ENCODE measurements around the gene PPFIA4.

Gene PPFIA4

DNA sequence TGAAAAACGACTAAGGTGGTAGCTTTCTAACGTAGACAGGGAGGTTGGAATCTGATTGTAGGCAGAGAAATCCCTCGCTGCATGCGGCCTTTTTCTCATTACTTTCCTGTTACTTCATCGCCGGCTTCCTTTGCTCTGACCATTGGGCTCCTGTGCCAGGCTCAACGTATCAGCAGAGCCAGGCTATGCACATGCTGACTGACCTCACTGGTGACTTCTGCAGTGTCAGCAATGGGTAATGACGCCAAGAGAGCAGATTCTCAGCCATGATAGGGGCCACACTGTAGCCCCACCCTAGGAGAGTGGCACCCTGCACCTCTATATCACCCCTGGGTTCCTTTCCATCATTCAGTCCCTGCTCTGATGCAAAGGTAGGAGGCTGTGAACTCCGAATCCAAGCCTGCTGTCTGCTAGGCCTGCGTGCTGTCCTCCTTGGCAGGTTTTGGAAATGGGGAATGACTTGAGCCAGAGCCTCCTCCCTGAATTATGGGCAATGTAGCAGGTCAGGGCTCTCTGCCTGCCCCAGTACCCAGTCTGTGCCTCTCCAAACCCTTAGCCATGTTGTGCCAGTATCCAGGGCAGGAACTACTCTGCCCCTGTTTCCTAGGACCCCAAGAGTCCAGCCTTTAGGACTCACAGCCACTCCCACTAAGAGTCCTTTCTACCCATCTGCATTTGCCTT lies 11.4 kb downstream of the PPFIA4 start:
- H3K9me3 ChIP-seq (ENCODE audit: control insufficient read depth, low read length): no peaks in the 10 kb centered on the region
- H3K36me3 ChIP-seq (ENCODE audit: control insufficient read depth, insufficient read depth, low read length): no peaks in the 10 kb centered on the region
- H3K9ac ChIP-seq (ENCODE audit: low read length): no peak overlapping the region

DNA sequence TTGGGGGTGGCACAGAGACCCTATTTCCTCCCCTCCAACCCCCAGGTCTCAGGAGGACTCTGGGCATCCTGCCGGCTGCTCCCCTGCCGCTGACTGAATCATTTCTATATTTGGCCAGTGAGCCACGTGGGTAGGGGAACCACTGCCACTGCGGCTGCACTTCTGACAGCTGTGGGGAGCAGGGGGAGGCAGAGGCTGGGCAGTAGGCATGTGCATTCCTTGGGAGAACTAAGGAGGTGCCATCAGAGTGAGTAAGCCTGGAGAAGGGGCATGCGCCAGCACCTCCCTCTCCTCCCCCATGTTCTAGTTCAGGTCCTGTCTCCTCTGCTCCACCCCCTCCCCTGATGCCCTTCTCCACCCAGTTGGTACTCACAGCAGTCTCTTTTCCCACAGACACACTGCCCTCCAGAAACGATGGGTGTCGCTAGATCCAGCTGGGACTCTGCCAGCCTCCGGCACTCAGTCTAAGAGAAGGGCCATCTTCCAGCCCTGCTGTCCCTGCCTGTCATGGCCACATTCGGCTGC lies 12.0 kb downstream of the PPFIA4 start:
- H3K36me3 ChIP-seq (ENCODE audit: control insufficient read depth, insufficient read depth, low read length): no peaks in the 10 kb centered on the region
- no peaks in the 10 kb centered on the region for H3K4me1 ChIP-seq (ENCODE audit: control insufficient read depth, insufficient read depth, low read length)
- H3K9me3 ChIP-seq (ENCODE audit: control insufficient read depth, low read length): no peaks in the 10 kb centered on the region
- no peak overlapping the region for H3K9ac ChIP-seq (ENCODE audit: low read length)
- no peak overlapping the region for H3K4me3 ChIP-seq (ENCODE audit: low read length)
- H3K27me3 ChIP-seq (ENCODE audit: control insufficient read depth, insufficient read depth, low read length): peaks cover 9% of the 10 kb centered on the region

More for the DNA sequence above, 11.4 kb downstream of the PPFIA4 start:
- Histone ChIP-seq H3K27me3 (ENCODE audit: control insufficient read depth, insufficient read depth, low read length) (peaks cover 8% of the 10 kb centered on the region), H3K4me1 (ENCODE audit: control insufficient read depth, insufficient read depth, low read length) (no peaks in the 10 kb centered on the region), H3K4me3 (ENCODE audit: low read length) (no peak overlapping the region)

DNA sequence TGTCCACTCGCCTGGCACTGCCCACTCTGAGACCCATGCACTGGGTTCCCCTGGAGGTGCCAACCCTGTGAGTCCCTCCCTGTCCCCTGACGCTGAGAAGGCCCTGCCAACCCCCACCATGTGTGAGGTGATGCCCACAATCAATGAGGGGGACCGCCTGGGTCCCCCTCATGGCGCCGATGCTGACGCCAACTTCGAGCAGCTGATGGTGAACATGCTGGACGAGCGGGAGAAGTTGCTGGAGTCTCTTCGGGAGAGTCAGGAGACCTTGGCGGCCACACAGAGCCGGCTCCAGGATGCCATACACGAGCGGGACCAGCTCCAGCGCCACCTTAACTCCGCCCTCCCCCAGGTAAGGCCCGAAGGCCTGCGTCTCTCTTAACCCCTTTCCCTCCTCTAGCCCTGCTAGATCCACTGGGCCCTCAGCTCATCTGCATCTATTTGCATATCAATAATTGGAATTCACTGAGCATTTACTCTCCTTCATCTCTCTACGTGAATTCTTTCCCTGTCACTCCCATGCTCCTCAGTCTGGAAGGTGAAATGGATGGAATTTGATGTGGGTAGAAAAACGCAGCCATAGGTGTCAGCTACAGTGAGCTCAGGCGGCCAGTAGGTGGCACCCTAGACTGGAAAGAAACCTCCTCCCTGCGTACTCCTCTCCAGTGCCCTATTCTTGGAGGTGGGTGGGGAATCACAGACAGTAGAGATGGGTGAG lies 12.8 kb downstream of the PPFIA4 start:
- Histone ChIP-seq H3K9ac (ENCODE audit: low read length) (no peak overlapping the region), H3K27me3 (ENCODE audit: control insufficient read depth, insufficient read depth, low read length) (peaks cover 11% of the 10 kb centered on the region), H3K36me3 (ENCODE audit: control insufficient read depth, insufficient read depth, low read length) (no peaks in the 10 kb centered on the region), H3K4me3 (ENCODE audit: low read length) (no peak overlapping the region), H3K4me1 (ENCODE audit: control insufficient read depth, insufficient read depth, low read length) (no peaks in the 10 kb centered on the region), H3K9me3 (ENCODE audit: control insufficient read depth, low read length) (no peaks in the 10 kb centered on the region)

DNA sequence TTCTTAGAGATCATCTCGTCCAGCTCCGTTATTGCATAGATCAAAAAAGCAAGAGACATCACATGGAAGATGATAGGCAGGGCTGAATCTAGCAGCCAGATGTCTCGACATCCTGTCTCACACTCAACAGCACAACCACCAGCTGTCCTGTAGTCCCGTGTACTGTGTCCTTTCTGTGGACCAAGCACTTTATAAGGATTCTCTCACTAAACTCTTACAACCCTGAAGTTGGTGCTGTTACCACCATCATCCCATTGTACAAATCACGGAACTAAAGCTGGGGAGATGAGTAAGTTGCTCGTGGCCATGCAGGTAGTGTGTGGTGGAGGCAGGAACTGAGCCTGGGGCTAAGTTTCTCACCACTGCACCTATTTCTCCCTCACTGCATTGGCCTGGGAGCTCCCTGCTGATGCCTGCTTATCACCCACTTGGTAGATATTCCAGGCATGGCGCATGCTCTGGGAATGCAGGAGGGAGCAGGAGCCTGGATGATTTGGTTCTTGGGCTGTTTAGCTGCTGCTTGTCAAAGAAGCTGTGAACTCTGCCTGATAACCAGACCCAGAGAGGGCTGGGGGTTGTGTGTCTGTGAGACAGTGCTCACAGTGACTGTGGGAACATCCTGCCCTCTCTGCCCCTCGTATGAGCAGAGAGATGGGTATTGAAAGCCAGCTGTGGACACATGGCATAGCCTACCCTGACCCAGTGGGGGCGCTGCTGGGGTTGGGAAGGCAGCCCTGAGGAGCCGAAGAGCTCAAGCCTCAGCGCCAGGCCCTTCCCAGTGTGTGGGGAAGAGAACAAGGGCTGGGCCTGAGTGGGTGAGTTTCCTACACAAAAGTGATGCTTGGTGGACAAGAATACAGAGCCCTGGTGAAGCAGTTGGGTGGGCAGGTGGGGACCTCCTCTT lies 13.6 kb downstream of the PPFIA4 start:
- H3K9ac ChIP-seq (ENCODE audit: low read length): no peak overlapping the region
- H3K36me3 ChIP-seq (ENCODE audit: control insufficient read depth, insufficient read depth, low read length): no peaks in the 10 kb centered on the region
- no peaks in the 10 kb centered on the region for H3K4me1 ChIP-seq (ENCODE audit: control insufficient read depth, insufficient read depth, low read length)
- peaks cover 16% of the 10 kb centered on the region for H3K27me3 ChIP-seq (ENCODE audit: control insufficient read depth, insufficient read depth, low read length)
- H3K4me3 ChIP-seq (ENCODE audit: low read length): no peak overlapping the region
- H3K9me3 ChIP-seq (ENCODE audit: control insufficient read depth, low read length): no peaks in the 10 kb centered on the region

DNA sequence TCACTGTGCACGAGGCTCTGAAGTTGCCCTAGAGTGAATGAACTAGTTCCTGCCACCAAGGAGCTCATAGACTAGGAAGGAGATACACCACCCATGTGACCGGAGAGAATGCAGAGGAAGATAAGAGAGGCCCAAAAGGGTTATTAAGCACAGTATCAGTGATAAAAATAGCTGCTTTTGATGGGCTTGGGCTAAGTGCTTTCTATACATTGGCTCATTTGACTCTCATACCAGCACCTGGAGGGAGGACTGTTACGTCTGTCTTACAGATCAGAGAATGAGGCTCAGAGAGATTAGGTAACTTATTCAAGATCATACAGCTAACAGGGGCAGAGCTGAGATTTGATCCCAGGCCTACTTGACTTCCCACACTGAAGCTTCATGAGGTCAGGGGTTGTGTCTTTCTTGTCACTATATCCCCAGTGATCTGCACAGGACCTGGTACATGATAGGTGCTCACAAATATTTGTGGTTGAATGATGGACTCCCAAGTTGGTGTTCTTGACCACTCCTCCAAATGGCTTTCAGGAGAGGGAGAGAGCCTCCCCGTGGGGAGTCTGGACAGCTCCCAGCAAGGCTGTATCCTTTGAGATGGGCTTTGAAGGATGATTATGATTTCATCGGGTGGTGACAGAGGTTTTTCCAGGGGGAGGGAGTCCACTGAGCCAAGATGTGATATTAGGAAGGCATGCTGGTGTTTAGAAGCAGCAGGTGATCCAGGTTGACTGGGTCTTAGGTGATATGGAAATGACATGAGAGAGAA lies 14.4 kb downstream of the PPFIA4 start:
- Histone ChIP-seq H3K9ac (ENCODE audit: low read length) (no peak overlapping the region), H3K9me3 (ENCODE audit: control insufficient read depth, low read length) (no peaks in the 10 kb centered on the region), H3K27me3 (ENCODE audit: control insufficient read depth, insufficient read depth, low read length) (peaks cover 17% of the 10 kb centered on the region), H3K4me3 (ENCODE audit: low read length) (no peak overlapping the region), H3K4me1 (ENCODE audit: control insufficient read depth, insufficient read depth, low read length) (no peaks in the 10 kb centered on the region), H3K36me3 (ENCODE audit: control insufficient read depth, insufficient read depth, low read length) (no peaks in the 10 kb centered on the region)

DNA sequence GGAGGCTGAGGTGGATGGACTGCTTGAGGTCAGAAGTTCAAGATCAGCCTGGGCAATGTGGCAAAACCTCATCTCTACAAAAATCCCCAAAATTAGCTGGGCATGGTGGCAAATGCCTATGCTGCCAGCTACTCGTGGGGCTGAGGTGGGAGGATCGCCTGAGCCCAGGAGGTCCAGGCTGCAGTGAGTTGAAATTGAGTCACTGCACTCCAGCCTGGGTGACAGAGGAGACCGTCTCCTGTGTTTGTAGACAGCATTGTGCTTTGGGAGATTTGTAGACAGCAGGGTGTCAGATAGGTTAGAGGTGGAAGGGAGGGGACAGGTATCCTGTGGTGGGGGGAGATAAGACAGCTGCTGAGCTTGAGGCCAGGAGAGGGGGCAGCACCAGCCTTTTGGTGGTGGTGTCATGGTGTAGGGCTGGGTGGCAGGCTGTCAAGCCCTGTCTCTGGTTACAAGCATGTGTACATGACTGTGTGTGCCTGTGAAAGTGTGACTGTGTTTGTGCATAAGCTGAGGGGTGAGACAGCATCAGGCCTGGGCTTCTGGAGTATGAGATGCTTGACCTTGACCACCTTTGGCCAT lies 15.2 kb downstream of the PPFIA4 start:
- Histone ChIP-seq H3K27me3 (ENCODE audit: control insufficient read depth, insufficient read depth, low read length) (peaks cover 17% of the 10 kb centered on the region), H3K36me3 (ENCODE audit: control insufficient read depth, insufficient read depth, low read length) (no peaks in the 10 kb centered on the region), H3K4me3 (ENCODE audit: low read length) (no peak overlapping the region), H3K4me1 (ENCODE audit: control insufficient read depth, insufficient read depth, low read length) (no peaks in the 10 kb centered on the region), H3K9me3 (ENCODE audit: control insufficient read depth, low read length) (no peaks in the 10 kb centered on the region), H3K9ac (ENCODE audit: low read length) (no peak overlapping the region)

DNA sequence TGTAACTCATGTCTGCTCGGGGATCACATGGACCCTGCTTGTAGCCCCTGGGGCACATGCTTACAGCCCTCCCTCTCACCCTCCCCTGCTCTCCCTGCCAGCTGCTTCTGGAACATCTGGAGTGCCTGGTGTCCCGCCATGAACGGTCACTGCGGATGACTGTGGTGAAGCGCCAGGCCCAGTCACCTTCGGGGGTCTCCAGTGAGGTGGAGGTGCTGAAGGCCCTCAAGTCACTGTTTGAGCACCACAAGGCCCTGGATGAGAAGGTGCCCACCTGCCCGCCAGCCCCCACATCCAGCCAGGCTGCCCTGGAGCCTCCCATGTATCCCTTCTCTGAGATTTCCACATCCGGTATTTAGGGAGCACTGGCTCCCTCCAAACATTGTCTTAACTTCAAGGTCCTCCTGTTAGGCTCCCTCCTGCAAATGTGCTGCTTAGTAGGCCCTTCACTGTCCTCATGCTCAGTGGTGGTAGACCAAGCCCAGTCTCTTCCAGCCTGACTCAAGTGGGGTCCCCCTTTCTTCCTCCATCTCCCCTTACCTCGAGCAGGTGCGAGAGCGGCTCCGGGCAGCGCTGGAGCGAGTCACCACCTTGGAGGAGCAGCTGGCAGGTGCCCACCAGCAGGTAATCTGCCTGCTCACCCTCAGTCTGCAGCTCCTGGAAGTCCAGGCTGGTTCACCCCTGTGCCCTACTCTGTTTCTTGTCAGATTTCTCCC lies 17.7 kb downstream of the PPFIA4 start:
- no peak overlapping the region for H3K4me3 ChIP-seq (ENCODE audit: low read length)
- no peaks in the 10 kb centered on the region for H3K9me3 ChIP-seq (ENCODE audit: control insufficient read depth, low read length)
- no peaks in the 10 kb centered on the region for H3K36me3 ChIP-seq (ENCODE audit: control insufficient read depth, insufficient read depth, low read length)
- no peak overlapping the region for H3K9ac ChIP-seq (ENCODE audit: low read length)
- no peaks in the 10 kb centered on the region for H3K4me1 ChIP-seq (ENCODE audit: control insufficient read depth, insufficient read depth, low read length)
- H3K27me3 ChIP-seq (ENCODE audit: control insufficient read depth, insufficient read depth, low read length): peaks cover 10% of the 10 kb centered on the region

DNA sequence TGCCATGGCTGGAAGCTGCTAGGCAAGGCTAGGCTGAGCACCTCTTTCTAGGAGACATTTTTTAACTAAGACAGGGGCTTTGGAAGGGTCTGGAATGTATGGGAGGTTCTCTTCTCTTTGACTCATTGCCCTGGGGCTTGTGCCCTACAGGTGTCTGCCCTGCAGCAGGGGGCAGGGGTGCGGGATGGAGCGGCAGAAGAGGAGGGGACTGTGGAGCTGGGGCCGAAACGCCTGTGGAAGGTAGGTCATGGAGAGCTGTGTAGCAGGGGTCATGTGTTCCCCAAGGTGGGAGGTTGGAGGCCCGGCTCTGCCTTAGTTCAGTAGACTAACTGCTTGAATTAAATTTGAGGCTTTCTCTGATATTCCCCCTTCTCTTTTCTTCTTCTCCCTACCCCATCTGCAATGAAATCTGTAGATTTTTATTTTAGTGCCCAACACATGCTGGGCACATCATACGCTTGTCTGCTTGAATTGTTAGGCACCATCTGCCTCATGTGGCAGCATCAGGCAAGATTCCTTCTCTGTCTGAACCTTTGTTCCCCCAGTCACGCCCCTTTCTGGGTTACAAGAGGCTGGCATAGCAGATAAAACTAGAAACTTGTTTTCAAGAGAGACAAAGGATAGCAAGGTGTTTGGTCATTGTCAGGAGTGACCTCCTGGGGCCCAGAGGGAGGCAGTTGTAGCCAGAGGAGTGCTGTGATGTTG lies 18.4 kb downstream of the PPFIA4 start:
- no peak overlapping the region for H3K9ac ChIP-seq (ENCODE audit: low read length)
- H3K27me3 ChIP-seq (ENCODE audit: control insufficient read depth, insufficient read depth, low read length): peaks cover 9% of the 10 kb centered on the region
- H3K4me3 ChIP-seq (ENCODE audit: low read length): no peak overlapping the region
- H3K36me3 ChIP-seq (ENCODE audit: control insufficient read depth, insufficient read depth, low read length): no peaks in the 10 kb centered on the region
- H3K4me1 ChIP-seq (ENCODE audit: control insufficient read depth, insufficient read depth, low read length): no peaks in the 10 kb centered on the region
- no peaks in the 10 kb centered on the region for H3K9me3 ChIP-seq (ENCODE audit: control insufficient read depth, low read length)

DNA sequence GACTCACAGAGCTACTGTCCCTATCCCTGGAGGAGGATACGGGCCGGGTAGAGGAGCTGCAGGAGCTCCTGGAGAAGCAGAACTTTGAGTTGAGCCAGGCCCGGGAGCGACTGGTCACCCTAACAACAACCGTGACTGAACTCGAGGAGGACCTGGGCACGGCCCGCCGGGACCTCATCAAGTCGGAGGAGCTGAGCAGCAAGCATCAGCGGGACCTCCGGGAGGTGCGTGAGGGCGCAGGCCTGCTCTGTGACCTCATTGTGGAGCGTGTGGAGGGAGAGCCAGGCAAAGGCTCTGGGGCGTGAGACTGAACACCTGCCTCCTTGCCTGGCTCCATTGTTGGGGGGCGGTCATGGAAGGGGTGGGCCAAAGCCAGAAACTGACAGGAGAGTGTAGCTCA lies 19.0 kb downstream of the PPFIA4 start:
- H3K27me3 ChIP-seq (ENCODE audit: control insufficient read depth, insufficient read depth, low read length): peaks cover 9% of the 10 kb centered on the region
- no peak overlapping the region for H3K4me3 ChIP-seq (ENCODE audit: low read length)
- no peaks in the 10 kb centered on the region for H3K36me3 ChIP-seq (ENCODE audit: control insufficient read depth, insufficient read depth, low read length)
- no peaks in the 10 kb centered on the region for H3K4me1 ChIP-seq (ENCODE audit: control insufficient read depth, insufficient read depth, low read length)
- H3K9ac ChIP-seq (ENCODE audit: low read length): no peak overlapping the region
- no peaks in the 10 kb centered on the region for H3K9me3 ChIP-seq (ENCODE audit: control insufficient read depth, low read length)

DNA sequence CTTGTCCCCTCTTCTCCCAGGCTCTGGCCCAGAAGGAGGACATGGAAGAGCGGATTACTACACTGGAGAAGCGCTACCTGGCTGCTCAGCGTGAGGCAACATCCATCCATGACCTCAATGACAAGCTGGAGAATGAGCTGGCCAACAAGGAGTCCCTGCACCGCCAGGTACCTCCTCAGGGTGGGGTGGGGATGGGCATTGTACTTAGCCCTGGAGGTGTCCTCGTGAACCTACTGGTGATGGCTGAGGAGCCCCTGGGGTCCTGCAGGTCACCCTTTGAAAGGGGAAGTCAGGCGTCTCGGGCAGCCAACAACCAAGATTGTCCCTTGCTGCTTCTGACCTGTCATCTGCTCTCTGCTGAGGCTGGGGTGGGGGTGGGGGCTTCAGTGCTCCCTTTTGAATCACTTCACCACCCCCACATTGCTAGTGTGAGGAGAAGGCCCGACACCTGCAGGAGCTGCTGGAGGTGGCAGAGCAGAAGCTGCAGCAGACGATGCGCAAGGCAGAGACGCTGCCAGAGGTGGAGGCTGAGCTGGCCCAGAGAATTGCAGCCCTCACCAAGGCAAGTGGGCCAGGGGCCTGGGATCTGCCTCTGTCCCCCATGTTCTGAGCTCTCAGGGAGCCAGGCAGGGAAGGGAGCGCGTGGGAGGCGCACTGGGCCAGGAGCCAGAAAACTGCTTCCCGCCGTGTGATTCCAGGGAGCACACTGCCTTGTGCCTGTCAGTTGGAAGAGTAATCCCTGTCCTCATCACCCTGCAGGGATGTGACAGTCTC lies 19.7 kb downstream of the PPFIA4 start:
- H3K36me3 ChIP-seq (ENCODE audit: control insufficient read depth, insufficient read depth, low read length): no peaks in the 10 kb centered on the region
- no peak overlapping the region for H3K4me3 ChIP-seq (ENCODE audit: low read length)
- H3K9ac ChIP-seq (ENCODE audit: low read length): no peak overlapping the region
- H3K27me3 ChIP-seq (ENCODE audit: control insufficient read depth, insufficient read depth, low read length): peaks cover 9% of the 10 kb centered on the region
- H3K9me3 ChIP-seq (ENCODE audit: control insufficient read depth, low read length): no peaks in the 10 kb centered on the region
- H3K4me1 ChIP-seq (ENCODE audit: control insufficient read depth, insufficient read depth, low read length): no peaks in the 10 kb centered on the region

All from mucosa of stomach (tissue), 1 donor.